ENCODE measurements around the gene TENT4A. TPM values are rescaled to one million over a fixed set of nuclear protein-coding genes. Genes with fewer than 3 reads are reported as not detected.

TENT4A gene
- total RNA-seq, 1 donor from 2014 or later, result 13.0 TPM

GRCh38 chr5:6714226-6715041 is 1.2 kb downstream of the TENT4A start:
- intact Hi-C loops (cut with DNase I), result loop anchor here (10.0 kb wide), 2 partner anchors 260 to 340 kb away; partner anchors contain the start of gene MED10
- no peak for DNase-seq (ENCODE audit: missing footprints)

GRCh38 chr5:6715271-6715670 is 2.0 kb downstream of the TENT4A start:
- intact Hi-C loops (cut with DNase I), result loop anchor here (10.0 kb wide), 2 partner anchors 260 to 340 kb away; partner anchors contain the start of gene MED10
- DNase-seq (ENCODE audit: missing footprints) (no peak), ATAC-seq (no peak)

More at GRCh38 chr5:6714226-6715041, 1.2 kb downstream of the TENT4A start:
- no peak for ATAC-seq

- DNase-seq (ENCODE audit: missing footprints) (no peak), ATAC-seq (no peak)
- intact Hi-C loops (cut with DNase I), result loop anchor here (10.0 kb wide), 2 partner anchors 261 to 341 kb away; partner anchors contain the start of gene MED10
Measured at GRCh38 chr5:6715758-6716628, 2.8 kb downstream of the TENT4A start.

- intact Hi-C loops (cut with DNase I), result loop anchor here (10.0 kb wide), 2 partner anchors 262 to 342 kb away; partner anchors contain the start of gene MED10
- DNase-seq (ENCODE audit: missing footprints) (no peak), ATAC-seq (no peak)
Measured at GRCh38 chr5:6716629-6717149, 3.5 kb downstream of the TENT4A start.

- intact Hi-C loops (cut with DNase I), result loop anchor here (10.0 kb wide), 2 partner anchors 262 to 342 kb away; partner anchors contain the start of gene MED10
- DNase-seq (ENCODE audit: missing footprints) (no peak), ATAC-seq (no peak)
Measured at GRCh38 chr5:6717247-6717646, 4.0 kb downstream of the TENT4A start.

- DNase-seq (ENCODE audit: missing footprints), result no peak
- intact Hi-C loops (cut with DNase I), result loop anchor here (10.0 kb wide), 2 partner anchors 263 to 343 kb away; partner anchors contain the start of gene MED10
- no peak for ATAC-seq
Measured at GRCh38 chr5:6717687-6718086, 4.5 kb downstream of the TENT4A start.

- DNase-seq (ENCODE audit: missing footprints) (no peak), ATAC-seq (no peak)
- intact Hi-C loops (cut with DNase I), result loop anchor here (10.0 kb wide), 2 partner anchors 263 to 343 kb away; partner anchors contain the start of gene MED10
Measured at GRCh38 chr5:6718161-6718681, 5.0 kb downstream of the TENT4A start.

- intact Hi-C loops (cut with DNase I), result loop anchor here (10.0 kb wide), 2 partner anchors 264 to 344 kb away; partner anchors contain the start of gene MED10
- ATAC-seq, result no peak
- no peak for DNase-seq (ENCODE audit: missing footprints)
Measured at GRCh38 chr5:6718718-6719117, 5.5 kb downstream of the TENT4A start.

GRCh38 chr5:6719417-6719816 is 6.2 kb downstream of the TENT4A start:
- DNase-seq (ENCODE audit: missing footprints) (no peak), ATAC-seq (no peak)
- intact Hi-C loops (cut with DNase I), result loop anchor here (10.0 kb wide), 2 partner anchors 265 to 345 kb away; partner anchors contain the start of gene MED10

- DNase-seq (ENCODE audit: missing footprints) (no peak), ATAC-seq (peak; percentile 28)
- intact Hi-C loops (cut with DNase I), result loop anchor here (10.0 kb wide), 2 partner anchors 265 to 345 kb away; partner anchors contain the start of gene MED10
Measured at GRCh38 chr5:6719896-6720560, 6.8 kb downstream of the TENT4A start.

- intact Hi-C loops (cut with DNase I), result no loop called here
- ATAC-seq, result no peak
- no peak for DNase-seq (ENCODE audit: missing footprints)
Measured at GRCh38 chr5:6720561-6720921, 7.3 kb downstream of the TENT4A start.

GRCh38 chr5:6721442-6721841 is 8.2 kb downstream of the TENT4A start:
- intact Hi-C loops (cut with DNase I), result no loop called here
- DNase-seq (ENCODE audit: missing footprints), result no peak

GRCh38 chr5:6722015-6722414 is 8.8 kb downstream of the TENT4A start:
- intact Hi-C loops (cut with DNase I), result no loop called here
- DNase-seq (ENCODE audit: missing footprints) (no peak), ATAC-seq (peak; percentile 41)

More at GRCh38 chr5:6721442-6721841, 8.2 kb downstream of the TENT4A start:
- no peak for ATAC-seq

GRCh38 chr5:6723122-6723815 is 10.0 kb downstream of the TENT4A start:
- ATAC-seq (no peak), DNase-seq (ENCODE audit: missing footprints) (no peak)
- intact Hi-C loops (cut with DNase I), result no loop called here

GRCh38 chr5:6723816-6724300 is 10.6 kb downstream of the TENT4A start:
- intact Hi-C loops (cut with DNase I), result no loop called here
- ATAC-seq (no peak), DNase-seq (ENCODE audit: missing footprints) (no peak)

GRCh38 chr5:6724321-6724929 is 11.2 kb downstream of the TENT4A start:
- DNase-seq (ENCODE audit: missing footprints) (no peak), ATAC-seq (no peak)
- intact Hi-C loops (cut with DNase I), result no loop called here

- intact Hi-C loops (cut with DNase I), result no loop called here
- ATAC-seq (no peak), DNase-seq (ENCODE audit: missing footprints) (no peak)
Measured at GRCh38 chr5:6725421-6725820, 12.2 kb downstream of the TENT4A start.

Data from Right ventricle myocardium inferior (tissue), 1 donor.